Inflammatory macrophage (primary cell): ENCODE results near the gene SGMS1.
A peak's percentile ranks its signal among the peaks of the same experiment; 100 is the strongest.
"Not testable (repeated sequence)": the region's sequence is repeated elsewhere in the genome, so short reads cannot be mapped to it uniquely, and the experiment has no call there.

Experiments used
- DNase-seq, 2 donors: peaks; one replicate each; pipeline ENCODE4 v3.0.0-alpha.2; 2020 to 2022

The SGMS1 gene

GRCh38 chr10:50579491-50580261 lies 44.1 kb downstream of the SGMS1 start:
- DNase-seq: no peak

- DNase-seq: no peak
These were observed 44.8 kb downstream of the SGMS1 start for GRCh38 chr10:50578949-50579348.

GRCh38 chr10:50577681-50578350 lies 45.9 kb downstream of the SGMS1 start:
- DNase-seq: peak; percentile 73 to 74

- no peak for DNase-seq
These were observed 46.7 kb downstream of the SGMS1 start for GRCh38 chr10:50577010-50577409.

- DNase-seq: no peak
These were observed 47.4 kb downstream of the SGMS1 start for GRCh38 chr10:50576245-50576815.

- no peak for DNase-seq
These were observed 48.1 kb downstream of the SGMS1 start for GRCh38 chr10:50575477-50576244.

- DNase-seq: no peak
These were observed 48.8 kb downstream of the SGMS1 start for GRCh38 chr10:50574931-50575330.

- no peak for DNase-seq
These were observed 49.5 kb downstream of the SGMS1 start for GRCh38 chr10:50574305-50574704.

- DNase-seq: no peak
These were observed 51.7 kb downstream of the SGMS1 start for GRCh38 chr10:50572017-50572491.

GRCh38 chr10:50568750-50569149 lies 55.0 kb downstream of the SGMS1 start:
- DNase-seq: not testable (repeated sequence)

GRCh38 chr10:50567384-50567783 lies 56.4 kb downstream of the SGMS1 start:
- no peak for DNase-seq

- DNase-seq: no peak
These were observed 57.6 kb downstream of the SGMS1 start for GRCh38 chr10:50566150-50566549.

GRCh38 chr10:50565301-50566083 lies 58.3 kb downstream of the SGMS1 start:
- no peak for DNase-seq

GRCh38 chr10:50563906-50564305 lies 59.9 kb downstream of the SGMS1 start:
- DNase-seq: no peak

- no peak for DNase-seq
These were observed 61.9 kb downstream of the SGMS1 start for GRCh38 chr10:50561816-50562215.

- no peak for DNase-seq
These were observed 62.5 kb downstream of the SGMS1 start for GRCh38 chr10:50561266-50561665.

- DNase-seq: no peak
These were observed 63.4 kb downstream of the SGMS1 start for GRCh38 chr10:50560370-50560769.

GRCh38 chr10:50558371-50558770 lies 65.4 kb downstream of the SGMS1 start:
- DNase-seq: no peak

- DNase-seq: no peak
These were observed 66.5 kb downstream of the SGMS1 start for GRCh38 chr10:50557130-50557682.

- DNase-seq: no peak
These were observed 67.3 kb downstream of the SGMS1 start for GRCh38 chr10:50556237-50557120.
